SK-N-SH treated with all-trans-retinoic acid at 6 μM for 48 hours (cell line): ENCODE results near the gene PIAS1.
"Not testable (repeated sequence)": the region's sequence is repeated elsewhere in the genome, so short reads cannot be mapped to it uniquely, and the experiment has no call there.

Experiments
- ATAC-seq: fragments of 200-7000 bp; cut with Tn5 transposase; 3 replicates; pipeline ENCODE4 v1.9.1; 2020; ENCODE audit warnings: mild to moderate bottlenecking, moderate library complexity
- ARNTL ChIP-seq: fragments of 450-650 bp; formaldehyde crosslinking; IDR thresholded peaks from 2 replicates; pipeline ENCODE4 v1.5.0; 2020; ENCODE audit warnings: low read depth, mild to moderate bottlenecking, moderate library complexity, borderline replicate concordance
- BACH2 ChIP-seq: fragments of 250-450 bp; sonication (Bioruptor Pico); IDR thresholded peaks from 2 replicates; pipeline ENCODE4 v1.9.0; 2021; ENCODE audit warnings: mild to moderate bottlenecking, borderline replicate concordance
- CSDC2 ChIP-seq: fragments of 250-450 bp; sonication (Bioruptor Pico); IDR thresholded peaks from 2 replicates; pipeline ENCODE4 v1.5.0; 2020; ENCODE audit warnings: mild to moderate bottlenecking, moderate library complexity
- ESRRG ChIP-seq: fragments of 250-450 bp; sonication (Bioruptor Pico); IDR thresholded peaks from 2 replicates; pipeline ENCODE4 v1.6.1; 2021; ENCODE audit warnings: mild to moderate bottlenecking
- GLIS3 ChIP-seq: fragments of 250-450 bp; sonication (Bioruptor Pico); IDR thresholded peaks from 2 replicates; pipeline ENCODE4 v1.5.0; 2020; ENCODE audit warnings: mild to moderate bottlenecking, moderate library complexity
- ISL1 ChIP-seq: fragments of 250-450 bp; sonication (Bioruptor Pico); IDR thresholded peaks from 2 replicates; pipeline ENCODE4 v2.1.2; 2022; ENCODE audit warnings: mild to moderate bottlenecking, moderate library complexity
- OSR1 ChIP-seq: fragments of 250-450 bp; sonication (Bioruptor Pico); IDR thresholded peaks from 2 replicates; pipeline ENCODE4 v1.8.0; 2022; ENCODE audit warnings: moderate library complexity, mild to moderate bottlenecking, inconsistent platforms
- PPARA ChIP-seq: fragments of 250-450 bp; sonication (Bioruptor Pico); IDR thresholded peaks from 2 replicates; pipeline ENCODE4 v1.5.0; 2020; ENCODE audit warnings: mild to moderate bottlenecking, borderline replicate concordance
- RARB ChIP-seq: fragments of 250-450 bp; sonication (Bioruptor Pico); IDR thresholded peaks from 2 replicates; pipeline ENCODE4 v1.8.0; 2021; ENCODE audit warnings: mild to moderate bottlenecking, moderate library complexity
- SNAI2 ChIP-seq: fragments of 250-450 bp; sonication (Bioruptor Pico); IDR thresholded peaks from 2 replicates; pipeline ENCODE4 v1.5.0; 2020; ENCODE audit warnings: mild to moderate bottlenecking, moderate library complexity
- TCF4 ChIP-seq: fragments of 250-450 bp; sonication (Bioruptor Pico); IDR thresholded peaks from 2 replicates; pipeline ENCODE4 v1.8.0; 2021; ENCODE audit warnings: mild to moderate bottlenecking, moderate library complexity, borderline replicate concordance
- TOX ChIP-seq: fragments of 250-450 bp; sonication (Bioruptor Pico); IDR thresholded peaks from 2 replicates; pipeline ENCODE4 v1.8.0; 2021; ENCODE audit warnings: mild to moderate bottlenecking, moderate library complexity, borderline replicate concordance
- ZFP30 ChIP-seq: fragments of 450-650 bp; formaldehyde crosslinking; IDR thresholded peaks from 2 replicates; pipeline ENCODE4 v1.5.0; 2022; ENCODE audit warnings: mild to moderate bottlenecking, moderate library complexity
- ZNF565 ChIP-seq: fragments of 450-650 bp; formaldehyde crosslinking; conservative IDR thresholded peaks from 2 replicates; pipeline ENCODE4 v1.5.0; 2020; ENCODE audit warnings: low read depth, mild to moderate bottlenecking, moderate library complexity
- ZNF70 ChIP-seq: fragments of 450-650 bp; formaldehyde crosslinking; IDR thresholded peaks from 2 replicates; pipeline ENCODE4 v1.5.0; 2020; ENCODE audit warnings: mild to moderate bottlenecking, moderate library complexity
- ZNF8 ChIP-seq: fragments of 450-650 bp; formaldehyde crosslinking; IDR thresholded peaks from 2 replicates; pipeline ENCODE4 v1.5.0; 2020; ENCODE audit warnings: mild to moderate bottlenecking, moderate library complexity
- TF ChIP-seq, protein P1 (sequence below): fragments of 250-450 bp; sonication (Bioruptor Pico); IDR thresholded peaks from 2 replicates; pipeline ENCODE4 v1.8.0; 2020; ENCODE audit warnings: mild to moderate bottlenecking, moderate library complexity, borderline replicate concordance
- TF ChIP-seq, protein P2 (sequence below): fragments of 250-450 bp; sonication (Bioruptor Pico); IDR thresholded peaks from 2 replicates; pipeline ENCODE4 v1.5.1; 2021; ENCODE audit warnings: mild to moderate bottlenecking, moderate library complexity
- TF ChIP-seq, protein P3 (sequence below): fragments of 250-450 bp; sonication (Bioruptor Pico); IDR thresholded peaks from 2 replicates; pipeline ENCODE4 v1.8.0; 2021; ENCODE audit warnings: low read depth, mild to moderate bottlenecking, moderate library complexity, borderline replicate concordance
- TF ChIP-seq, protein P4 (sequence below): fragments of 250-450 bp; sonication (Bioruptor Pico); IDR thresholded peaks from 2 replicates; pipeline ENCODE4 v1.5.1; 2020; ENCODE audit warnings: low read depth, mild to moderate bottlenecking, moderate library complexity
- TF ChIP-seq, protein P5 (sequence below): fragments of 250-450 bp; sonication (Bioruptor Pico); IDR thresholded peaks from 2 replicates; pipeline ENCODE4 v1.5.0; 2020; ENCODE audit warnings: mild to moderate bottlenecking, moderate library complexity

PIAS1 gene

DNA sequence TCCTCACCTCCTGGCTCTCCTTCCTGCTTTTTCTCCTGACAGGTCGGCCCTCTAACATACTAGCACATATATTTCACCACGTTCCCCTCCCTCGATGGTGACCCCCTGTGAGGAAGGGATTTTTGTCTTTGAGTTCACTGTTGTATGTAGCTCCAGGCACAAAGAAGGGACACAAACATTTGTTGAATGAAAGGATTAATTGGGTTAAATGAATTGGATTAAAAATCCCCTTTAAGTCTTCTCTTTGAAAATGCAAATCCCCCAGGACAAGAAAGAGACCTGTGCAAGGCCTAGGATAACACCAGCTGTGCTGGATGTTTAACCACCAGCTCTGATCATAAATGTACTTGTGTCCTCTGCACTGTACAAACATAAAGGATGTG, 147.8 kb downstream of the PIAS1 start:
- no peak for TF ChIP-seq ZNF8 (CRISPR knock-in tag)
- no peak for TF ChIP-seq RARB
- no peak for TF ChIP-seq BACH2 (CRISPR knock-in tag)
- no peak for TF ChIP-seq PPARA (CRISPR knock-in tag)
- no peak for TF ChIP-seq TOX (CRISPR knock-in tag)
- no peak for TF ChIP-seq ARNTL (CRISPR knock-in tag)
- no peak for TF ChIP-seq SNAI2
- TF ChIP-seq GLIS3, result no peak
- TF ChIP-seq, protein P1, sequence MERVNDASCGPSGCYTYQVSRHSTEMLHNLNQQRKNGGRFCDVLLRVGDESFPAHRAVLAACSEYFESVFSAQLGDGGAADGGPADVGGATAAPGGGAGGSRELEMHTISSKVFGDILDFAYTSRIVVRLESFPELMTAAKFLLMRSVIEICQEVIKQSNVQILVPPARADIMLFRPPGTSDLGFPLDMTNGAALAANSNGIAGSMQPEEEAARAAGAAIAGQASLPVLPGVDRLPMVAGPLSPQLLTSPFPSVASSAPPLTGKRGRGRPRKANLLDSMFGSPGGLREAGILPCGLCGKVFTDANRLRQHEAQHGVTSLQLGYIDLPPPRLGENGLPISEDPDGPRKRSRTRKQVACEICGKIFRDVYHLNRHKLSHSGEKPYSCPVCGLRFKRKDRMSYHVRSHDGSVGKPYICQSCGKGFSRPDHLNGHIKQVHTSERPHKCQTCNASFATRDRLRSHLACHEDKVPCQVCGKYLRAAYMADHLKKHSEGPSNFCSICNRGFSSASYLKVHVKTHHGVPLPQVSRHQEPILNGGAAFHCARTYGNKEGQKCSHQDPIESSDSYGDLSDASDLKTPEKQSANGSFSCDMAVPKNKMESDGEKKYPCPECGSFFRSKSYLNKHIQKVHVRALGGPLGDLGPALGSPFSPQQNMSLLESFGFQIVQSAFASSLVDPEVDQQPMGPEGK (CRISPR knock-in tag), result no peak
- TF ChIP-seq TCF4 (CRISPR knock-in tag), result no peak
- no peak for TF ChIP-seq CSDC2 (CRISPR knock-in tag)
- TF ChIP-seq, protein P2, sequence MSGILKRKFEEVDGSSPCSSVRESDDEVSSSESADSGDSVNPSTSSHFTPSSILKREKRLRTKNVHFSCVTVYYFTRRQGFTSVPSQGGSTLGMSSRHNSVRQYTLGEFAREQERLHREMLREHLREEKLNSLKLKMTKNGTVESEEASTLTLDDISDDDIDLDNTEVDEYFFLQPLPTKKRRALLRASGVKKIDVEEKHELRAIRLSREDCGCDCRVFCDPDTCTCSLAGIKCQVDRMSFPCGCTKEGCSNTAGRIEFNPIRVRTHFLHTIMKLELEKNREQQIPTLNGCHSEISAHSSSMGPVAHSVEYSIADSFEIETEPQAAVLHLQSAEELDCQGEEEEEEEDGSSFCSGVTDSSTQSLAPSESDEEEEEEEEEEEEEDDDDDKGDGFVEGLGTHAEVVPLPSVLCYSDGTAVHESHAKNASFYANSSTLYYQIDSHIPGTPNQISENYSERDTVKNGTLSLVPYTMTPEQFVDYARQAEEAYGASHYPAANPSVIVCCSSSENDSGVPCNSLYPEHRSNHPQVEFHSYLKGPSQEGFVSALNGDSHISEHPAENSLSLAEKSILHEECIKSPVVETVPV (CRISPR knock-in tag), result no peak
- TF ChIP-seq ESRRG (CRISPR knock-in tag), result no peak
- TF ChIP-seq, protein P3, sequence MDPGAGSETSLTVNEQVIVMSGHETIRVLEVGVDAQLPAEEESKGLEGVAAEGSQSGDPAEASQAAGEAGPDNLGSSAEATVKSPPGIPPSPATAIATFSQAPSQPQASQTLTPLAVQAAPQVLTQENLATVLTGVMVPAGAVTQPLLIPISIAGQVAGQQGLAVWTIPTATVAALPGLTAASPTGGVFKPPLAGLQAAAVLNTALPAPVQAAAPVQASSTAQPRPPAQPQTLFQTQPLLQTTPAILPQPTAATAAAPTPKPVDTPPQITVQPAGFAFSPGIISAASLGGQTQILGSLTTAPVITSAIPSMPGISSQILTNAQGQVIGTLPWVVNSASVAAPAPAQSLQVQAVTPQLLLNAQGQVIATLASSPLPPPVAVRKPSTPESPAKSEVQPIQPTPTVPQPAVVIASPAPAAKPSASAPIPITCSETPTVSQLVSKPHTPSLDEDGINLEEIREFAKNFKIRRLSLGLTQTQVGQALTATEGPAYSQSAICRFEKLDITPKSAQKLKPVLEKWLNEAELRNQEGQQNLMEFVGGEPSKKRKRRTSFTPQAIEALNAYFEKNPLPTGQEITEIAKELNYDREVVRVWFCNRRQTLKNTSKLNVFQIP (CRISPR knock-in tag), result no peak
- no peak for TF ChIP-seq OSR1 (CRISPR knock-in tag)
- TF ChIP-seq, protein P4, sequence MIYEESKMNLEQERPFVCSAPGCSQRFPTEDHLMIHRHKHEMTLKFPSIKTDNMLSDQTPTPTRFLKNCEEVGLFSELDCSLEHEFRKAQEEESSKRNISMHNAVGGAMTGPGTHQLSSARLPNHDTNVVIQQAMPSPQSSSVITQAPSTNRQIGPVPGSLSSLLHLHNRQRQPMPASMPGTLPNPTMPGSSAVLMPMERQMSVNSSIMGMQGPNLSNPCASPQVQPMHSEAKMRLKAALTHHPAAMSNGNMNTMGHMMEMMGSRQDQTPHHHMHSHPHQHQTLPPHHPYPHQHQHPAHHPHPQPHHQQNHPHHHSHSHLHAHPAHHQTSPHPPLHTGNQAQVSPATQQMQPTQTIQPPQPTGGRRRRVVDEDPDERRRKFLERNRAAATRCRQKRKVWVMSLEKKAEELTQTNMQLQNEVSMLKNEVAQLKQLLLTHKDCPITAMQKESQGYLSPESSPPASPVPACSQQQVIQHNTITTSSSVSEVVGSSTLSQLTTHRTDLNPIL (CRISPR knock-in tag), result no peak
- no peak for TF ChIP-seq ZFP30 (CRISPR knock-in tag)
- TF ChIP-seq, protein P5, sequence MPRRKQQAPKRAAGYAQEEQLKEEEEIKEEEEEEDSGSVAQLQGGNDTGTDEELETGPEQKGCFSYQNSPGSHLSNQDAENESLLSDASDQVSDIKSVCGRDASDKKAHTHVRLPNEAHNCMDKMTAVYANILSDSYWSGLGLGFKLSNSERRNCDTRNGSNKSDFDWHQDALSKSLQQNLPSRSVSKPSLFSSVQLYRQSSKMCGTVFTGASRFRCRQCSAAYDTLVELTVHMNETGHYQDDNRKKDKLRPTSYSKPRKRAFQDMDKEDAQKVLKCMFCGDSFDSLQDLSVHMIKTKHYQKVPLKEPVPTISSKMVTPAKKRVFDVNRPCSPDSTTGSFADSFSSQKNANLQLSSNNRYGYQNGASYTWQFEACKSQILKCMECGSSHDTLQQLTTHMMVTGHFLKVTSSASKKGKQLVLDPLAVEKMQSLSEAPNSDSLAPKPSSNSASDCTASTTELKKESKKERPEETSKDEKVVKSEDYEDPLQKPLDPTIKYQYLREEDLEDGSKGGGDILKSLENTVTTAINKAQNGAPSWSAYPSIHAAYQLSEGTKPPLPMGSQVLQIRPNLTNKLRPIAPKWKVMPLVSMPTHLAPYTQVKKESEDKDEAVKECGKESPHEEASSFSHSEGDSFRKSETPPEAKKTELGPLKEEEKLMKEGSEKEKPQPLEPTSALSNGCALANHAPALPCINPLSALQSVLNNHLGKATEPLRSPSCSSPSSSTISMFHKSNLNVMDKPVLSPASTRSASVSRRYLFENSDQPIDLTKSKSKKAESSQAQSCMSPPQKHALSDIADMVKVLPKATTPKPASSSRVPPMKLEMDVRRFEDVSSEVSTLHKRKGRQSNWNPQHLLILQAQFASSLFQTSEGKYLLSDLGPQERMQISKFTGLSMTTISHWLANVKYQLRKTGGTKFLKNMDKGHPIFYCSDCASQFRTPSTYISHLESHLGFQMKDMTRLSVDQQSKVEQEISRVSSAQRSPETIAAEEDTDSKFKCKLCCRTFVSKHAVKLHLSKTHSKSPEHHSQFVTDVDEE (CRISPR knock-in tag), result no peak
- TF ChIP-seq ISL1 (CRISPR knock-in tag), result no peak
- no peak for ATAC-seq

DNA sequence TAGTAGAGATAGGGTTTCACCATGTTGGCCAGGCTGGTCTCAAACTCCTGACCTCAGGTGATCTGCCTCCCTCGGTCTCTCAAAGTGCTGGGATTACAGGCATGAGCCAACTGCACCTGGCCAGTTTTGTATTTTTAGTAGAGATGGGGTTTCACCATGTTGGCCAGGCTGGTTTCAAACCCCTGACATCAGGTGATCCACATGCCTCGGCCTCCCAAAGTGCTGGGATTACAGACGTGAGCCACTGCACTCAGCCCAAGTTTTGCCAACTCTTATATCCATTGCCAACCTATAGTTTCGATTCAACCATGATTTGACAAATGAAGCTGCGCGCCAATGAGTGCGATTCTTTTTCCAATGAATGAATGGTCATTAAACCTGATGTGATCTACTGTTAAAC, 148.9 kb downstream of the PIAS1 start:
- ATAC-seq, result not testable (repeated sequence)

DNA sequence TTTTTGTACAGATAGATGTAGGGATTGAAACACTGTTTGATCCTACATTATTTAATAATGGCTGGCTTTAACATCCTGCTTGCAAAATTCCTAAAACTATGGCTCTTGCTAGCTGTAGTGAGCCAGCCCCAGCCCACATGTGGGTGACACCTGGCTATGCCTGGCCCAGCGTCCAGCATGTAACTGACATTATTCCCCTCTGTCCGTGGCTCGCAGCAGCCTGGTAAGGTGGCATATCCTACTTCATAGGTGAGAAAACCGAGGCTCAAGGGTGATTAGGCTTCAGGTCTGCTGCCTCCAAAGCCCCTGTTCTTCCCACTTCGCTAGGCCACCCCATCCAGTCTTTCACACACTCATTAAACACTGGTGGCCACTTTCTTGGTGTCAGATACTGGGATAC, 149.4 kb downstream of the PIAS1 start:
- ATAC-seq, result no peak
- TF ChIP-seq ISL1 (CRISPR knock-in tag) (no peak), ZNF565 (CRISPR knock-in tag) (no peak), ARNTL (CRISPR knock-in tag) (no peak), ZNF70 (CRISPR knock-in tag) (no peak), BACH2 (CRISPR knock-in tag) (no peak), ZNF8 (CRISPR knock-in tag) (no peak)
- TF ChIP-seq, protein P2 (CRISPR knock-in tag), result no peak
- TF ChIP-seq, protein P1 (CRISPR knock-in tag), result no peak
